Colonic mucosa (tissue), 4 donors: Measurements from ENCODE around the gene FAHD1. TPM values are rescaled to one million over a fixed set of nuclear protein-coding genes. Genes with fewer than 3 reads are reported as not detected.

ENCODE experiments used
- DNase-seq: peaks from one replicate; pipeline ENCODE4 v3.0.0-alpha.2; 2020
- H3K27ac ChIP-seq: fragments of 200-600 bp; one replicate; pipeline ENCODE4 v1.8.0; 2021
- H3K27me3 ChIP-seq: fragments of 200-600 bp; one replicate; pipeline ENCODE4 v1.8.0; 2021
- H3K36me3 ChIP-seq: fragments of 200-600 bp; one replicate; pipeline ENCODE4 v1.8.0; 2021
- H3K4me1 ChIP-seq: fragments of 200-600 bp; one replicate; pipeline ENCODE4 v1.8.0; 2021; ENCODE audit warnings: mild to moderate bottlenecking
- H3K4me3 ChIP-seq: fragments of 200-600 bp; one replicate; pipeline ENCODE4 v1.8.0; 2021
- H3K9ac ChIP-seq, 2 donors: one replicate each; pipeline ENCODE4 v1.7.0; 2013; ENCODE audit warnings: control low read depth in 2 of 2, low read depth in 2 of 2, low read length in 2 of 2
- H3K9me3 ChIP-seq: fragments of 200-600 bp; one replicate; pipeline ENCODE4 v1.8.0; 2021
- intact Hi-C: fragments of 100-400 bp; cut with DNase I; formaldehyde crosslinking; loops from one replicate; pipeline ENCODE4 v1.14.1; 2022
- total RNA-seq, 2 donors: library from RNA; stranded (reverse); fragmentation: NEBNext Ultra II Directional in 1 of 2; extraction: Animal tissue kit (Norgen Biotek cat#: 25700) in 1 of 2; gene quantifications; one replicate each; pipeline ENCODE4 v1.2.1, GENCODE V29; 2021
- TF ChIP-seq, protein P1 (sequence below): fragments of 200-600 bp; IDR thresholded peaks from one replicate; pipeline ENCODE4 v1.8.0; 2022; ENCODE audit warnings: antibody characterized with exemption, mild to moderate bottlenecking
- donor health status: healthy.
- donor health status: DM: no; HTN: no; CAD: no.
- donor health status: DM: no; HTN: no; CAD: no.

Gene FAHD1
- total RNA-seq, 2 donors from 2014 or later = 55.5 to 73.9 TPM

DNA sequence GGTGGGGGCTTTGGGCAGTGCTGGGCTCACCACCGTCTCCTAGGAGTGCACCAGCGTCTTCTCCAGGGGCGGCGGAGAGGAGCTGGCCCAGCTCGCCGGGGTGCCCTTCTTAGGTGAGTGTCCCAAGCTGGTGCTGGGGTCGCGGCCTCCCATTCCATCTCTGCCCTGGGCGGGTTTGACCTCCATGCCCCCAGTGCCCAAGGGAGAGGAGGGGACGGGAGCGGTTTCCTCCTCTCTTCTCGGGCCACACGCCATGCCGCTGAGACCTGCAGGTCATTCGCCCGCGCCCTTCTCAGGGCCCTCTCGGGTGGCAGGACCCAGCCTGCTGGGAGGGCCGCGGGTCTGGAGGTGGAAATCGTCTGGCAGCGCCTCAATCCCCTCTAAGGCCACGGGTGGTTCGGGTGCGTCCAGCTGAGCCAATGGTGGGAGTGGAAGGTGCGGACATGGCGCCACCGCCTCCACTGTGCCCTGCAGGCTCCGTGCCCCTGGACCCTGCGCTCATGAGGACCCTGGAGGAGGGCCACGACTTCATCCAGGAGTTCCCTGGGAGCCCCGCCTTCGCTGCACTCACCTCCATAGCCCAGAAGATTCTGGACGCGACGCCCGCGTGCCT is 38.8 kb upstream of the FAHD1 start:
- TF ChIP-seq, protein P1, sequence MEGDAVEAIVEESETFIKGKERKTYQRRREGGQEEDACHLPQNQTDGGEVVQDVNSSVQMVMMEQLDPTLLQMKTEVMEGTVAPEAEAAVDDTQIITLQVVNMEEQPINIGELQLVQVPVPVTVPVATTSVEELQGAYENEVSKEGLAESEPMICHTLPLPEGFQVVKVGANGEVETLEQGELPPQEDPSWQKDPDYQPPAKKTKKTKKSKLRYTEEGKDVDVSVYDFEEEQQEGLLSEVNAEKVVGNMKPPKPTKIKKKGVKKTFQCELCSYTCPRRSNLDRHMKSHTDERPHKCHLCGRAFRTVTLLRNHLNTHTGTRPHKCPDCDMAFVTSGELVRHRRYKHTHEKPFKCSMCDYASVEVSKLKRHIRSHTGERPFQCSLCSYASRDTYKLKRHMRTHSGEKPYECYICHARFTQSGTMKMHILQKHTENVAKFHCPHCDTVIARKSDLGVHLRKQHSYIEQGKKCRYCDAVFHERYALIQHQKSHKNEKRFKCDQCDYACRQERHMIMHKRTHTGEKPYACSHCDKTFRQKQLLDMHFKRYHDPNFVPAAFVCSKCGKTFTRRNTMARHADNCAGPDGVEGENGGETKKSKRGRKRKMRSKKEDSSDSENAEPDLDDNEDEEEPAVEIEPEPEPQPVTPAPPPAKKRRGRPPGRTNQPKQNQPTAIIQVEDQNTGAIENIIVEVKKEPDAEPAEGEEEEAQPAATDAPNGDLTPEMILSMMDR = no peak
- H3K4me3 ChIP-seq = no peak overlapping the region
- no peaks in the 10 kb centered on the region for H3K27me3 ChIP-seq
- DNase-seq = no peak
- H3K4me1 ChIP-seq = no peaks in the 10 kb centered on the region
- intact Hi-C loops = no loop called here
- H3K9me3 ChIP-seq = no peaks in the 10 kb centered on the region
- no peaks in the 10 kb centered on the region for H3K36me3 ChIP-seq
- no peak overlapping the region for H3K27ac ChIP-seq
- no peak overlapping the region for H3K9ac ChIP-seq

DNA sequence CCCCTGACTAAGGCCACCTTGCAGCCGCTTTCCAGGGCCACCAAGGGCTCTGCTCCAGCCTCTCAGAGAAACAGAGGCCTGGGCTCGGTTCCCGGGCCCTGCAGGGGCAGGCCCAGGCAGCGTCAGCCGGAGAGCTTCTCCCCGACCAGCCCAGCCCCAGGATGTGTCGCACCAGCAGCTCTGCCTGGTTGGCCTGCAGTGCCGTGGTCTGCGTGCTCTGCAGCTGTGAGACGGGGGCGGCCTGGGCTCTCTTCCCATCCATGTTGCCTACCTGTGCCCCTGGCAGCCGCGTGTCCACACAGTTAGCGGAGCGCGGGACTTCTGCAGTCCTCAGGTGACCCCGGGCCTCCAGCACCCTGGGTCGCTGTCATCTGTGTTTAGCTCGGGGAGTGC is 38.3 kb upstream of the FAHD1 start:
- no peak for DNase-seq
- H3K9ac ChIP-seq = peak overlapping the region in 1 of 2 donors; percentile 12
- no peaks in the 10 kb centered on the region for H3K9me3 ChIP-seq
- H3K27ac ChIP-seq = no peak overlapping the region
- H3K27me3 ChIP-seq = no peaks in the 10 kb centered on the region
- intact Hi-C loops = no loop called here
- no peak overlapping the region for H3K4me3 ChIP-seq
- no peaks in the 10 kb centered on the region for H3K36me3 ChIP-seq
- TF ChIP-seq, protein P1 = no peak
- no peaks in the 10 kb centered on the region for H3K4me1 ChIP-seq

DNA sequence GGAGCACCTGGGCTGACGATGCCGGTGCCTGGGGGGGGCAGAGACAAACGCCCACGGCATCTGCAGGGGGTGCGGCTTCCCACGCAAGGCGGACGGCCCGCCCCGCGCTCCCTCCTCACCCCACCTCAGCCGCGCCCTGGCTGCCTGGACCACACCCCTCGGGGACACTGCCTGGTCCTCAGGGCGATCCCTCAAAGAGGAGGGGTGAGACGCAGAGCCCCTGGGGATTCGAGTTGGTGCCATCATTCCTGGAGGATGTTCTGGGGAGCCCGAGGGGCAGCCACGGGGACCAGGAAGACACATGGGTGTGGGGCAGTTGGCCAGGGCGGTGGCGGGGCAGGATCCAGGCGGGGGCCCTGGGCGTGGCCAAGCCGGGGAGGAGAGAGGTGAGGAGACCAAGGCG is 37.4 kb upstream of the FAHD1 start:
- no peaks in the 10 kb centered on the region for H3K27me3 ChIP-seq
- intact Hi-C loops = no loop called here
- no peaks in the 10 kb centered on the region for H3K4me1 ChIP-seq
- no peak overlapping the region for H3K4me3 ChIP-seq
- TF ChIP-seq, protein P1 = no peak
- H3K9ac ChIP-seq = no peak overlapping the region
- H3K27ac ChIP-seq = no peak overlapping the region
- DNase-seq = peak; percentile 17
- H3K36me3 ChIP-seq = no peaks in the 10 kb centered on the region
- H3K9me3 ChIP-seq = no peaks in the 10 kb centered on the region

DNA sequence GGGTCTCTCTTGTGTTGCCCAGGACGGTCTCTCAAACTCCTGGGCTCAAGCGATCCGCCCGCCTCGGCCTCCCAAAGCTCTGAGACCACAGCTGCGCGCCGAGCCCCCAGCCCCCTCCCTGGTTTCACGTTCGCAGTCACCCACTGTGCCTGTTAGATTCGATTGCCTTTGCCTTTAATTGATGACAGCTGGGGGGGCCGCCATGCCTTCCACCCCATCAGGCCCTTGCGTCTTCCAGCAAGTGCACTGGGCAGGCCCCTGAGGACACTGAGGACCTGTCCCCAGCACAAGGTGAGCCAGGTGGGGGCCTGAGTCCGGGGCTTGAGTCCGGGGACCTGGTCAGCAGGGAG is 36.8 kb upstream of the FAHD1 start:
- no peak for DNase-seq
- H3K36me3 ChIP-seq = no peaks in the 10 kb centered on the region

DNA sequence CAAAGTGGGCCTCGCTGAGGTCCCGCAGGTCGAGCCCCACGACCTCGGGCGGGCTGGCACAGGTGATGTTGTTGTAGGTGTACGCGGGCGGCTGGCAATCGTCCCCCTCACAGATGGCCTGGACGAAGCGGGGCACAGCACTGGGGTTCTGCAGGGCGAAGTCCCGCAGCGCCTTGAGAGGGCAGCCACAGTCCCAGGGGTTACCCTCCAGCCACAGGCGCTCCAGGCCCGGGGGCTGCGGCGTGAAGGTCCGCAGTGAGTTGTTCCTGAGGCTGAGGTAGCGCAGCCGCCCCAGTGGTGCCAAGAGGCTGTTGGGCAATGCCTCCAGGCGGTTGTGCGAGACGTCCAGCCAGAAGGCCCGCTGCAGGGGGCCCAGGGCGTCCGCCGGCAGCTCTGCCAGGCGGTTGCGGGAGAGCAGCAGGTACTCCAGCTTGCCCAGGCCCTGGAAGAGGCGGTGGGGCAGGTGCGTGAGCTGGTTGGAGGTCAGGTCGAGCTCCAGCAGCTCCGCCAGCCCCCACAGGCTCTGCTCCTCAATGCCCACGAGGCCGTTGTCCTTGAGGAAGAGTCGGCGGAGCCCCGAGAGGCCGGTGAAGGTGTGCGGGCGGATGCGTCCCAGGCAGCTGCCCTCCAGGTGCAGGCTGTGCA is 36.3 kb upstream of the FAHD1 start:
- H3K9ac ChIP-seq = no peak overlapping the region
- intact Hi-C loops = no loop called here
- H3K9me3 ChIP-seq = no peaks in the 10 kb centered on the region
- H3K4me1 ChIP-seq = no peaks in the 10 kb centered on the region
- no peak overlapping the region for H3K27ac ChIP-seq
- H3K27me3 ChIP-seq = no peaks in the 10 kb centered on the region
- peak; percentile 15 for DNase-seq
- H3K36me3 ChIP-seq = no peaks in the 10 kb centered on the region
- no peak overlapping the region for H3K4me3 ChIP-seq
- TF ChIP-seq, protein P1 = no peak

More for the DNA sequence above, 36.8 kb upstream of the FAHD1 start:
- no peak overlapping the region for H3K27ac ChIP-seq
- no peaks in the 10 kb centered on the region for H3K4me1 ChIP-seq
- no peaks in the 10 kb centered on the region for H3K9me3 ChIP-seq
- H3K9ac ChIP-seq = no peak overlapping the region
- TF ChIP-seq, protein P1 = no peak
- no peak overlapping the region for H3K4me3 ChIP-seq
- no peaks in the 10 kb centered on the region for H3K27me3 ChIP-seq
- intact Hi-C loops = no loop called here
